Ascending aorta (tissue), 2 donors: ENCODE measurements around the gene GUCY1A2. TPM values are rescaled to one million over a fixed set of nuclear protein-coding genes. Genes with fewer than 3 reads are reported as not detected.

ENCODE experiments used
- DNase-seq, 2 donors: peaks; one replicate each; pipeline ENCODE4 v3.0.0-alpha.2; 2019; ENCODE audit warnings: low spot score in 2 of 2
- H3K27ac ChIP-seq, 2 donors: fragments of 200-600 bp; sonication (generic); one replicate each; pipeline ENCODE4 v1.5.1; 2016 to 2017; ENCODE audit warnings: mild to moderate bottlenecking in 1 of 2
- H3K27me3 ChIP-seq: fragments of 200-600 bp; sonication (generic); one replicate; pipeline ENCODE4 v1.5.1; 2017
- H3K36me3 ChIP-seq, 2 donors: fragments of 200-600 bp; sonication (generic); one replicate each; pipeline ENCODE4 v1.5.1; 2016
- H3K4me1 ChIP-seq, 2 donors: fragments of 200-600 bp; sonication (generic); one replicate each; pipeline ENCODE4 v1.5.1; 2016 to 2017; ENCODE audit warnings: mild to moderate bottlenecking in 1 of 2
- H3K4me3 ChIP-seq, 2 donors: fragments of 200-600 bp; sonication (generic); one replicate each; pipeline ENCODE4 v1.5.1; 2016 to 2017; ENCODE audit warnings: mild to moderate bottlenecking in 1 of 2
- H3K9me3 ChIP-seq, 2 donors: fragments of 200-600 bp; sonication (generic); one replicate each; pipeline ENCODE4 v1.5.1; 2016
- CTCF ChIP-seq, 3 experiments: fragments of 200-600 bp in 2 of 3; fragments of 450-650 bp in 1 of 3; sonication (generic) in 2 of 3; IDR thresholded peaks; one replicate each; pipeline ENCODE4 v1.5.1; 2016 to 2019; ENCODE audit warnings: antibody characterized with exemption in 3 of 3, mild to moderate bottlenecking in 1 of 3, moderate library complexity in 1 of 3
- intact Hi-C: fragments of 100-400 bp; cut with DNase I; formaldehyde crosslinking; loops from one replicate; pipeline ENCODE4 v1.15.1; 2023
- total RNA-seq: library from RNA; depleted of rRNA; stranded (reverse); fragments of >200 nt; gene quantifications from one replicate; pipeline ENCODE4 v1.1.0, GENCODE V29; 2016

The GUCY1A2 gene
- total RNA-seq, 1 donor from 2014 or later: 5.6 TPM

- H3K27me3 ChIP-seq: no peaks in the 10 kb centered on the region
- H3K4me1 ChIP-seq: no peaks in the 10 kb centered on the region
- no peak for TF ChIP-seq CTCF (IDR thresholded peaks at IDR 0.05)
- H3K27ac ChIP-seq: no peak overlapping the region
- no peak overlapping the region for H3K4me3 ChIP-seq
- intact Hi-C loops: no loop called here
- no peaks in the 10 kb centered on the region for H3K36me3 ChIP-seq
- no peaks in the 10 kb centered on the region for H3K9me3 ChIP-seq
- no peak for DNase-seq
Observed at GRCh38 chr11:106943089-106943488, 75.2 kb downstream of the GUCY1A2 start.

DNA sequence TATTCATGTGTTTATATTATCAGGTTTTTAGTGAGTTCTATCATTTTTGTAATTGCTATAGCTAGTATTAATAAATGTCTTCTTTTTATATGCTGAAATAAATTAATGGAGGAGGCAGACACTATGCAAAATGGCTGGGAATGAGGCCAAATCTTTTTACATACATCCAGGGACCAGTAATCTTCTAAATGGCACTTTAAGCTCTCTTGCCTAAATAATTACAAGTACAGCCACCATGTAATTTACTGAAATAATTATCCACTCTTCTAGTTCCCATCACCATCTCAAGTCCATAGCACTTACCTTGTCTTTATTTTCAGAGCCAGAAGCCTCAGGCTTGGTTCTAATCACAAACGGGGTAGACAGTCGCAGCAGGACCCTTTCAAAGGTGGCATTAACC lies 79.1 kb downstream of the GUCY1A2 start:
- DNase-seq: no peak
- Histone ChIP-seq H3K27me3 (no peaks in the 10 kb centered on the region), H3K4me1 (no peaks in the 10 kb centered on the region), H3K27ac (no peak overlapping the region), H3K4me3 (no peak overlapping the region), H3K9me3 (no peaks in the 10 kb centered on the region), H3K36me3 (no peaks in the 10 kb centered on the region)
- intact Hi-C loops: no loop called here
- TF ChIP-seq CTCF (IDR thresholded peaks at IDR 0.05): no peak

GRCh38 chr11:106937111-106937510 lies 81.2 kb downstream of the GUCY1A2 start:
- H3K27me3 ChIP-seq: no peaks in the 10 kb centered on the region
- intact Hi-C loops: no loop called here
- no peak for DNase-seq
- H3K4me3 ChIP-seq: no peak overlapping the region
- no peak for TF ChIP-seq CTCF (IDR thresholded peaks at IDR 0.05)
- H3K4me1 ChIP-seq: no peaks in the 10 kb centered on the region
- no peaks in the 10 kb centered on the region for H3K36me3 ChIP-seq
- no peak overlapping the region for H3K27ac ChIP-seq
- no peaks in the 10 kb centered on the region for H3K9me3 ChIP-seq

DNA sequence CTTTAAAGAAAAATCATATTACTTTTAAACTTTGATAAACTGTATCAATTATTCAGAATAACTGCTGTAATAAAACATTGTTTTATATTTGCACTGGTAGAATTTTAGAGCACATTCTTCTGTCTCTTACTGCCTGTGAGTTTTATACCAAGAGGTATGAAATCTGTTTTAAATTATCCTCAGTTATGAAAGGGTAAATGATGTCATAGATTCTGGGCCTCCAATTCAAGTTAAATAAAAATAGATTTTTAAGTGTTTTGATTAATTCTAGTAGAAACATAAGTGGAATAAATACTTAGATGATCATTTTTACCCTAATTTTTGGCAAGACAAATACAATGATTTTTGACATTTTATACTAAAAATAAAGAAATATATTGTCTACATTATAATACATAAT lies 93.0 kb downstream of the GUCY1A2 start:
- TF ChIP-seq CTCF (IDR thresholded peaks at IDR 0.05): no peak

GRCh38 chr11:106920899-106921509 lies 97.3 kb downstream of the GUCY1A2 start:
- Histone ChIP-seq H3K27ac (no peak overlapping the region), H3K36me3 (no peaks in the 10 kb centered on the region), H3K9me3 (no peaks in the 10 kb centered on the region), H3K4me3 (no peak overlapping the region), H3K27me3 (no peaks in the 10 kb centered on the region), H3K4me1 (no peaks in the 10 kb centered on the region)
- TF ChIP-seq CTCF (IDR thresholded peaks at IDR 0.05): no peak
- intact Hi-C loops: no loop called here
- DNase-seq: no peak

More for the DNA sequence above, 93.0 kb downstream of the GUCY1A2 start:
- no peak for DNase-seq
- Histone ChIP-seq H3K27ac (no peak overlapping the region), H3K4me1 (no peaks in the 10 kb centered on the region), H3K27me3 (no peaks in the 10 kb centered on the region), H3K9me3 (no peaks in the 10 kb centered on the region), H3K4me3 (no peak overlapping the region), H3K36me3 (no peaks in the 10 kb centered on the region)
- intact Hi-C loops: no loop called here

DNA sequence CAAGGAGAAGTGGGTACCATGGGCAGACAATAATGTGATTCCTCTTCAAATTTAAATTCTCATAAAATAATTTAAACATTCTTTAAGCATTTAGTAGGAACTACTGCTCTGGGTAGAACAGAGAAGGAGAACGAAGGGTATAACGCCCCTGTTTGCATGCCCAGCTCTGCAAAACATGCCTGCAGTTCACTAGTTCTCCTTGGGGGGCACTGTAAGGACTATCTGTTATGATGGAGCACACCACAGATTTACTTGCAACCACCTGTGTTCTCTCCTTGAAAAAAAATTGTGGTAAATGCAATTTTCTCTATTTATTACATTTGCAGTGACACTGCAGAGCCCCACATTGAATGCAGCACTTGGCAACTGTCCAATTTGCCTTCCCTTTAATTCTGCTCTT lies 100.3 kb downstream of the GUCY1A2 start:
- Histone ChIP-seq H3K4me3 (no peak overlapping the region), H3K4me1 (no peaks in the 10 kb centered on the region), H3K9me3 (no peaks in the 10 kb centered on the region), H3K27ac (no peak overlapping the region), H3K27me3 (no peaks in the 10 kb centered on the region), H3K36me3 (no peaks in the 10 kb centered on the region)
- intact Hi-C loops: no loop called here
- TF ChIP-seq CTCF (IDR thresholded peaks at IDR 0.05): no peak
- DNase-seq: no peak
